Liver (tissue), 3 donors: ENCODE data around the gene DSC1.
"Not testable (repeated sequence)": the region's sequence is repeated elsewhere in the genome, so short reads cannot be mapped to it uniquely, and the experiment has no call there.

Experiments used
- EGR1 ChIP-seq, 2 donors: IDR thresholded peaks; 2 replicates each; pipeline ENCODE4 v1.6.1; 2016 to 2018; ENCODE audit warnings: antibody characterized with exemption in 2 of 2, low read depth in 2 of 2
- FOXA1 ChIP-seq: IDR thresholded peaks from 2 replicates; pipeline ENCODE4 v1.6.1; 2016; ENCODE audit warnings: antibody characterized with exemption
- GABPA ChIP-seq, 2 donors: IDR thresholded peaks in 1 of 2; conservative IDR thresholded peaks in 1 of 2; 2 replicates each; pipeline ENCODE4 v1.6.1; 2016; ENCODE audit warnings: antibody characterized with exemption in 2 of 2, mild to moderate bottlenecking in 1 of 2, moderate library complexity in 1 of 2
- RAD21 ChIP-seq, 2 donors: IDR thresholded peaks; 2 replicates each; pipeline ENCODE4 v1.6.1; 2016; ENCODE audit warnings: antibody characterized with exemption in 2 of 2, mild to moderate bottlenecking in 2 of 2
- TAF1 ChIP-seq: conservative IDR thresholded peaks from 2 replicates; pipeline ENCODE4 v1.6.1; 2016; ENCODE audit warnings: antibody characterized with exemption, mild to moderate bottlenecking
- YY1 ChIP-seq: IDR thresholded peaks from 2 replicates; pipeline ENCODE4 v1.6.1; 2016; ENCODE audit warnings: antibody characterized with exemption, mild to moderate bottlenecking
- TF ChIP-seq, protein P1 (sequence below): fragments of 150-350 bp; IDR thresholded peaks from 2 replicates; pipeline ENCODE4 v1.5.1; 2017; ENCODE audit warnings: improper control_type of control experiment, low read depth, low read length; ENCODE audit not compliant: missing input control
- TF ChIP-seq, protein P2 (sequence below): IDR thresholded peaks from 2 replicates; pipeline ENCODE4 v1.6.1; 2016; ENCODE audit warnings: antibody characterized with exemption
- TF ChIP-seq, protein P3 (sequence below): IDR thresholded peaks from 2 replicates; pipeline ENCODE4 v1.6.1; 2016; ENCODE audit warnings: antibody characterized with exemption, mild to moderate bottlenecking
- donor health status: healthy.
- donor health status: healthy.

DNA sequence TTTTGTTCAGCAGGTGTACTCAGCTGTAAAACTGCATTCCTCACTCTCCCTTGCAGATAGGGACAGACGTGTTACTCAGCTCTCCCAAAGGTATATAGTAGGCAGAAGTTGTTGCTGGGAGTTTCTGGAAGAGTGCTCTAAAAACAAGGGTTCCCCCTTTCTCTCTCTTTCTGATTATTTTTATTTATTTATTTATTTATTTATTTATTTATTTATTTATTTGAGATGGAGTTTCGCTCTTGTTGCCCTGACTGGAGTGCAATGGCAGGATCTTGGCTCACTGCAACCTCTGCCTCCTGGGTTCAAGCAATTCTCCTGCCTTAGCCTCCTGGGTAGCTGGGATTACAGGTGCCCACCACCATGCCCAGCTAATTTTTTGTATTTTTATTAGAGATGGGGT is 39.5 kb downstream of the DSC1 start:
- TF ChIP-seq, protein P1, sequence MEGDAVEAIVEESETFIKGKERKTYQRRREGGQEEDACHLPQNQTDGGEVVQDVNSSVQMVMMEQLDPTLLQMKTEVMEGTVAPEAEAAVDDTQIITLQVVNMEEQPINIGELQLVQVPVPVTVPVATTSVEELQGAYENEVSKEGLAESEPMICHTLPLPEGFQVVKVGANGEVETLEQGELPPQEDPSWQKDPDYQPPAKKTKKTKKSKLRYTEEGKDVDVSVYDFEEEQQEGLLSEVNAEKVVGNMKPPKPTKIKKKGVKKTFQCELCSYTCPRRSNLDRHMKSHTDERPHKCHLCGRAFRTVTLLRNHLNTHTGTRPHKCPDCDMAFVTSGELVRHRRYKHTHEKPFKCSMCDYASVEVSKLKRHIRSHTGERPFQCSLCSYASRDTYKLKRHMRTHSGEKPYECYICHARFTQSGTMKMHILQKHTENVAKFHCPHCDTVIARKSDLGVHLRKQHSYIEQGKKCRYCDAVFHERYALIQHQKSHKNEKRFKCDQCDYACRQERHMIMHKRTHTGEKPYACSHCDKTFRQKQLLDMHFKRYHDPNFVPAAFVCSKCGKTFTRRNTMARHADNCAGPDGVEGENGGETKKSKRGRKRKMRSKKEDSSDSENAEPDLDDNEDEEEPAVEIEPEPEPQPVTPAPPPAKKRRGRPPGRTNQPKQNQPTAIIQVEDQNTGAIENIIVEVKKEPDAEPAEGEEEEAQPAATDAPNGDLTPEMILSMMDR: not testable (repeated sequence)
- TF ChIP-seq, protein P2, sequence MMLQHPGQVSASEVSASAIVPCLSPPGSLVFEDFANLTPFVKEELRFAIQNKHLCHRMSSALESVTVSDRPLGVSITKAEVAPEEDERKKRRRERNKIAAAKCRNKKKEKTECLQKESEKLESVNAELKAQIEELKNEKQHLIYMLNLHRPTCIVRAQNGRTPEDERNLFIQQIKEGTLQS: not testable (repeated sequence)
- not testable (repeated sequence) for TF ChIP-seq RAD21 (IDR thresholded peaks at IDR 0.05); EGR1 (IDR thresholded peaks at IDR 0.05; ENCODE audit: low read depth in 2 of 2); TAF1; FOXA1; GABPA (IDR thresholded peaks at IDR 0.05 in 1 of 2, conservative IDR thresholded peaks at IDR 0.05 in 1 of 2); YY1
- TF ChIP-seq, protein P3, sequence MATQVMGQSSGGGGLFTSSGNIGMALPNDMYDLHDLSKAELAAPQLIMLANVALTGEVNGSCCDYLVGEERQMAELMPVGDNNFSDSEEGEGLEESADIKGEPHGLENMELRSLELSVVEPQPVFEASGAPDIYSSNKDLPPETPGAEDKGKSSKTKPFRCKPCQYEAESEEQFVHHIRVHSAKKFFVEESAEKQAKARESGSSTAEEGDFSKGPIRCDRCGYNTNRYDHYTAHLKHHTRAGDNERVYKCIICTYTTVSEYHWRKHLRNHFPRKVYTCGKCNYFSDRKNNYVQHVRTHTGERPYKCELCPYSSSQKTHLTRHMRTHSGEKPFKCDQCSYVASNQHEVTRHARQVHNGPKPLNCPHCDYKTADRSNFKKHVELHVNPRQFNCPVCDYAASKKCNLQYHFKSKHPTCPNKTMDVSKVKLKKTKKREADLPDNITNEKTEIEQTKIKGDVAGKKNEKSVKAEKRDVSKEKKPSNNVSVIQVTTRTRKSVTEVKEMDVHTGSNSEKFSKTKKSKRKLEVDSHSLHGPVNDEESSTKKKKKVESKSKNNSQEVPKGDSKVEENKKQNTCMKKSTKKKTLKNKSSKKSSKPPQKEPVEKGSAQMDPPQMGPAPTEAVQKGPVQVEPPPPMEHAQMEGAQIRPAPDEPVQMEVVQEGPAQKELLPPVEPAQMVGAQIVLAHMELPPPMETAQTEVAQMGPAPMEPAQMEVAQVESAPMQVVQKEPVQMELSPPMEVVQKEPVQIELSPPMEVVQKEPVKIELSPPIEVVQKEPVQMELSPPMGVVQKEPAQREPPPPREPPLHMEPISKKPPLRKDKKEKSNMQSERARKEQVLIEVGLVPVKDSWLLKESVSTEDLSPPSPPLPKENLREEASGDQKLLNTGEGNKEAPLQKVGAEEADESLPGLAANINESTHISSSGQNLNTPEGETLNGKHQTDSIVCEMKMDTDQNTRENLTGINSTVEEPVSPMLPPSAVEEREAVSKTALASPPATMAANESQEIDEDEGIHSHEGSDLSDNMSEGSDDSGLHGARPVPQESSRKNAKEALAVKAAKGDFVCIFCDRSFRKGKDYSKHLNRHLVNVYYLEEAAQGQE: not testable (repeated sequence)
